GM13976 (cell line): ENCODE measurements around the gene FCRL3.

Experiments
- DNase-seq: peaks from one replicate; pipeline ENCODE4 v3.0.0; 2012; ENCODE audit warnings: low spot score
- CTCF ChIP-seq: IDR thresholded peaks from 2 replicates; pipeline ENCODE4 v1.5.1; 2012; ENCODE audit warnings: borderline replicate concordance, mild to moderate bottlenecking; ENCODE audit not compliant: insufficient read depth; ENCODE audit errors: extremely low read depth, missing control alignments, control extremely low read depth
- in situ Hi-C: fragments of 300-500 bp; cut with MboI; formaldehyde crosslinking; loops from one replicate; pipeline ENCODE4 v1.12.0; 2022; ENCODE audit warnings: low sequenced_read_pairs, mixed read lengths, inconsistent platforms; ENCODE audit not compliant: unreplicated experiment

Gene FCRL3

DNA sequence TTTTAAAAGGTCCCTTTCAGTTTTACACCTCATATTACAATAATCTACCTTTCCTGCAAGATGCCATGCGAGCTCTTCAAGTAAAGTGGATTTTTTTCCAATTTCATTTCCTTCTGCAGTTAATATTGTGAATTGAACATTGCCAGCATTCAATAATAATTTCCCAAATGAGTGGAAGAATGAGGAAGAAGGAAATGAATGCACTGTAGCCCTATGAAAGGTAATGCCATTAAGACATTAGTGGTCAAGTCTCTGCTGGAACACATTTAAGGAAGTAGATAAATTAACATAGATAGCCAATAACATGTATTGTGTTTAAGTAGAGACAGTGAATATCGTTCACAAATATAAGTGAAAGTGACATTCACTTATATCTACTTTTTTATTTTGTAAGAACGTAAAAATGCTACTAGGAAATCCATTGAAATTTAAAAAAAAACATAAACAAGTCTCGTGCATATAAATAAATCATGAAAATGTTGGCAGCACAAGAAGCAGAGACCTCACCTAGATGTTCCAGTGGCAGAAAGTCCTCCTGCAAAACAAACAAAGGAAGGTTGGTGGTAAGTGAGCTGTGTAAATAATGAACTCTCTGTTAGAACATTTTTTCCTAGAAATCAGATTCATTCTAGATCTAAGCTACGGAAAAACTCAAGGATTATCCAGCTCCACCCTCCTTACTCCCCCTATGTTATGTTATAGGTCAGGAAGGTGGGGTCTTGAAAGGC lies 17.7 kb downstream of the FCRL3 start:
- no peak for DNase-seq
- no peak for TF ChIP-seq CTCF
- in situ Hi-C loops, result no loop called here

GRCh38 chr1:157678721-157679120 lies 21.8 kb downstream of the FCRL3 start:
- in situ Hi-C loops, result no loop called here
- DNase-seq, result no peak
- TF ChIP-seq CTCF, result no peak

DNA sequence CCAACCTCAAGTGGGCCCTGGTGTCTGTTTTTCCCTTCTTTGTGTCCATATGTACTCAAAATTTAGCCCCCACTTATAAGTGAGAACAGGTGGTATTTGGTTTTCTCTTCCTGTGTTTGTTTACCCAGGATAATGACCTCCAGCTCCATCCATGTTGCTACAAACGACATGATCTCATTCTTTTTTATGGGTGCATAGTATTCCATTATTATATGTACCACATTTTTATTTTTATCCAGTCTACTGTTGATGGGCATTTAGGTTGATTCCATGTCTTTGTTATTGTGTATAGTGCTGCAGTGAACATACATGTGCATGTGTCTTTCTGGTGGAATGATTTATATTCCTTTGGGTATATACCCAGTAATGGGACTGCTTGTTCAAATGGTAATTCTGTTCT lies 27.6 kb downstream of the FCRL3 start:
- TF ChIP-seq CTCF, result no peak
- DNase-seq, result no peak
- in situ Hi-C loops, result no loop called here

- no peak for TF ChIP-seq CTCF
- in situ Hi-C loops, result no loop called here
- DNase-seq, result no peak
Measured at GRCh38 chr1:157671895-157672294, 28.7 kb downstream of the FCRL3 start.

GRCh38 chr1:157659576-157660247 lies 40.9 kb downstream of the FCRL3 start:
- no peak for DNase-seq
- in situ Hi-C loops, result no loop called here
- no peak for TF ChIP-seq CTCF

- in situ Hi-C loops, result no loop called here
- TF ChIP-seq CTCF, result no peak
- no peak for DNase-seq
Measured at GRCh38 chr1:157658571-157658970, 42.0 kb downstream of the FCRL3 start.
